Endothelial cell of umbilical vein (primary cell): Measurements from ENCODE around the gene FAM161A. TPM values are rescaled to one million over a fixed set of nuclear protein-coding genes. Genes with fewer than 3 reads are reported as not detected.

Experiments
- BruUV-seq: library from RNA; stranded (reverse); fragments of 400-500 nt; replicated peaks from 2 replicates; lab custom pipeline; 2021; lab: Mats Ljungman, UMichigan
- CTCF ChIA-PET: fragments of 300-600, 350-600 bp; sonication (Branson Sonifier 250); formaldehyde crosslinking; loops from one replicate; lab custom pipeline; 2021; ENCODE audit warnings: antibody characterized with exemption, inconsistent platforms; lab: Charles Lee
- POLR2A ChIA-PET: fragments of 300-600, 350-600 bp; sonication (Branson Sonifier 250); formaldehyde crosslinking; loops from one replicate; lab custom pipeline; 2021; ENCODE audit warnings: antibody characterized with exemption, inconsistent platforms; lab: Charles Lee
- DNase-seq: peaks from one replicate; pipeline ENCODE4 v3.0.0-alpha.2; 2011; ENCODE audit warnings: low read depth, low spot score
- FAIRE-seq: peaks from 2 replicates; lab custom pipeline; 2011; peaks lifted over from hg19 to GRCh38; lab: Jason Lieb, UNC
- H2AFZ ChIP-seq: 2 replicates; pipeline ENCODE4 v1.6.0; 2012; ENCODE audit warnings: low read depth, low read length, control low read depth, inconsistent platforms
- H3K27ac ChIP-seq: 2 replicates; pipeline ENCODE4 v1.5.1; 2011; ENCODE audit warnings: low read depth, mild to moderate bottlenecking, control low read depth, low read length, moderate library complexity; ENCODE audit not compliant: insufficient read depth
- H3K27me3 ChIP-seq, 2 experiments: 2 replicates each; pipeline versions ENCODE4 v1.6.0 to v1.6.1; 2011; ENCODE audit warnings: low read length in 2 of 2, mixed read lengths in 1 of 2; ENCODE audit not compliant: control insufficient read depth in 2 of 2, insufficient read depth in 2 of 2
- H3K36me3 ChIP-seq, 2 experiments: 2 replicates in 1 of 2; 3 replicates in 1 of 2; pipeline ENCODE4 v1.5.1; 2011; ENCODE audit warnings: low read length in 2 of 2, mild to moderate bottlenecking in 1 of 2, moderate library complexity in 1 of 2; ENCODE audit not compliant: control insufficient read depth in 2 of 2, insufficient read depth in 2 of 2; ENCODE audit errors: extremely low read depth in 1 of 2
- H3K4me1 ChIP-seq: 3 replicates; pipeline ENCODE4 v1.5.1; 2011; ENCODE audit warnings: mild to moderate bottlenecking, low read length; ENCODE audit not compliant: control insufficient read depth, insufficient read depth; ENCODE audit errors: extremely low read depth
- H3K4me2 ChIP-seq: 2 replicates; pipeline ENCODE4 v1.6.1; 2011; ENCODE audit warnings: low read length, control low read depth, mixed read lengths; ENCODE audit not compliant: insufficient read depth
- H3K4me3 ChIP-seq, 3 experiments: fragments of 200-600 bp in 1 of 3; sonication (generic), shearing (Covaris generic) in 1 of 3; replicated peaks in 1 of 3; 2 replicates each; pipeline ENCODE4 v1.5.1; 2011 to 2016; ENCODE audit warnings: control low read depth in 3 of 3, low read length in 3 of 3, mild to moderate bottlenecking in 2 of 3, inconsistent platforms in 1 of 3, low read depth in 1 of 3, moderate library complexity in 1 of 3; ENCODE audit not compliant: insufficient read depth in 1 of 3
- H3K79me2 ChIP-seq: 2 replicates; pipeline ENCODE4 v1.6.0; 2012; ENCODE audit warnings: low read length, inconsistent platforms; ENCODE audit not compliant: control insufficient read depth, insufficient read depth
- H3K9ac ChIP-seq: replicated peaks from 2 replicates; pipeline ENCODE3; 2011; ENCODE audit warnings: low read length, control low read depth; ENCODE audit not compliant: insufficient read depth; ENCODE audit errors: extremely low read depth
- H3K9me1 ChIP-seq: replicated peaks from 3 replicates; pipeline ENCODE4 v1.6.0; 2011; ENCODE audit warnings: mild to moderate bottlenecking, low read length; ENCODE audit not compliant: control insufficient read depth, insufficient read depth; ENCODE audit errors: extremely low read depth
- H3K9me3 ChIP-seq: replicated peaks from 2 replicates; pipeline ENCODE4 v1.5.1; 2012; ENCODE audit warnings: low read length, inconsistent platforms; ENCODE audit not compliant: control insufficient read depth, insufficient read depth
- H4K20me1 ChIP-seq: replicated peaks from 2 replicates; pipeline ENCODE3; 2011; ENCODE audit warnings: mild to moderate bottlenecking, low read length; ENCODE audit not compliant: control insufficient read depth, insufficient read depth; ENCODE audit errors: extremely low read depth
- EZH2 ChIP-seq: IDR thresholded peaks from 2 replicates; pipeline ENCODE4 v1.6.1; 2012; ENCODE audit warnings: borderline replicate concordance, low read depth, mild to moderate bottlenecking, moderate library complexity, low read length, inconsistent platforms; ENCODE audit not compliant: severe bottlenecking
- FOS ChIP-seq: IDR thresholded peaks from 2 replicates; pipeline ENCODE4 v1.6.1; 2011; ENCODE audit warnings: mild to moderate bottlenecking, low read length, moderate library complexity, borderline replicate concordance; ENCODE audit not compliant: insufficient read depth
- GATA2 ChIP-seq: IDR thresholded peaks from 2 replicates; pipeline ENCODE4 v1.7.0; 2011; ENCODE audit warnings: low read depth, mild to moderate bottlenecking, moderate library complexity, mixed read lengths, low read length; ENCODE audit not compliant: insufficient read length, insufficient read depth
- JUN ChIP-seq: IDR thresholded peaks from 2 replicates; pipeline ENCODE4 v1.6.1; 2011; ENCODE audit warnings: borderline replicate concordance, low read depth; ENCODE audit not compliant: insufficient read length, insufficient read depth
- MYC ChIP-seq: IDR thresholded peaks from one replicate; pipeline ENCODE4 v1.6.1; 2011; ENCODE audit warnings: mild to moderate bottlenecking, low read depth, low read length
- POLR2A ChIP-seq: IDR thresholded peaks from 2 replicates; pipeline ENCODE4 v1.6.1; 2012; ENCODE audit warnings: low read depth, mild to moderate bottlenecking, control low read depth, low read length
- POLR2AphosphoS5 ChIP-seq: IDR thresholded peaks from 2 replicates; pipeline ENCODE4 v1.6.1; 2012; ENCODE audit warnings: low read depth, mild to moderate bottlenecking, control low read depth, low read length, moderate library complexity; ENCODE audit not compliant: insufficient read depth
- dilution Hi-C: fragments of 300-500 bp; cut with MboI; formaldehyde crosslinking; loops from one replicate; pipeline ENCODE4 v1.15.0; 2019; ENCODE audit warnings: low sequenced_read_pairs; ENCODE audit not compliant: extremely low pct_ligation_motif_present
- intact Hi-C: fragments of 100-400 bp; cut with micrococcal nuclease; formaldehyde crosslinking; loops from one replicate; pipeline ENCODE4 v1.10.0; 2022
- polyA plus RNA-seq, 4 experiments: library from polyadenylated mRNA; depleted of rRNA in 3 of 4; stranded (reverse) in 3 of 4; unstranded in 1 of 4; fragments of >200 nt; gene quantifications; 2 replicates each; pipeline versions ENCODE4 v1.2.1 to v1.2.3, GENCODE V29; 2011 to 2012; ENCODE audit warnings: missing spikeins in 1 of 4
- total RNA-seq: library from RNA; stranded (reverse); gene quantifications from 2 replicates; pipeline ENCODE4 v1.2.3, GENCODE V29; 2021
- TF ChIP-seq, protein P1 (sequence below), 2 donors: IDR thresholded peaks; 1 replicate in 1 of 2; 2 replicates in 1 of 2; pipeline ENCODE4 v1.5.1; 2011; ENCODE audit warnings: low read length in 2 of 2, mild to moderate bottlenecking in 2 of 2, moderate library complexity in 2 of 2, control low read depth in 1 of 2, inconsistent platforms in 1 of 2, low read depth in 1 of 2; ENCODE audit not compliant: insufficient read depth in 1 of 2; ENCODE audit errors: extremely low read depth in 1 of 2
- TF ChIP-seq, protein P2 (sequence below): IDR thresholded peaks from 2 replicates; pipeline ENCODE4 v1.6.1; 2011; ENCODE audit not compliant: insufficient read depth, insufficient read length

Gene FAM161A
- total and polyA plus RNA-seq, 2 donors (not counting 3 experiments of a cell fraction or from before 2014, with no cell fraction given): 0.81 to 6.1 TPM

DNA sequence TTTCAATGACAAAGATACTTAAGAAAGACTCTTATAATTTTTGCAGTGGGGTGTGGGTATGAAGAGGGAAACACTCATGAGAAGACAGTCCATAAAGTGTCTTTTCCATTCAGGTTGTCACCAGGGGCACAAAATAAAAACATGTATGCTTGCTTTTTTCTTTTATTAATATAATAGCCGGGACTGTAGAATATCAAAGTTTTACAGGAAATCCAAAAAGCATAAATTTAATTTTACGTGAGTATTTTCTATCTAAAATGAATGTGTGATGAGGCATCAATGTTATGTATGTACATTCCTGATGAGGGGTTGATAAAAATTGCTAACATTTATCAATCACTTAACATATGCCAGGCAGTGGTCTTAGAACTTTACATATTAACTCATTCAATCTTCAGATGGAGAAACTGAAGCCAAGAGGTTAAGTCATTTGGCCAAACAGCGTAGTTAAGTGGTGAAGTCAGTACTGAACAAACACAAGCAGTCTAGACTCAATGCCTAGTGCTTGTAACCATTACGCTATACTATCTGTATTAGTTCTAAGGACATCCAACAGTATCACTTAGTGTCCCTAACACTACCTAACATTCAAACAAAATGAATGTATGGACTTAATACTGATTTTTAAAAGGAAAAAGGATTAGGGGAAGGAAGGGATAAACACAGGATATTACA, 23.8 kb upstream of the FAM161A start:
- H3K27me3 ChIP-seq: no peaks in the 10 kb centered on the region
- FAIRE-seq (no peak), DNase-seq (no peak)
- H3K9me1 ChIP-seq: no peaks in the 10 kb centered on the region
- no peak overlapping the region for H3K4me3 ChIP-seq
- H2AFZ ChIP-seq: no peak overlapping the region
- POLR2A ChIA-PET: no interaction called here
- no peak overlapping the region for H3K9ac ChIP-seq
- CTCF ChIA-PET: no interaction called here
- TF ChIP-seq, protein P1, sequence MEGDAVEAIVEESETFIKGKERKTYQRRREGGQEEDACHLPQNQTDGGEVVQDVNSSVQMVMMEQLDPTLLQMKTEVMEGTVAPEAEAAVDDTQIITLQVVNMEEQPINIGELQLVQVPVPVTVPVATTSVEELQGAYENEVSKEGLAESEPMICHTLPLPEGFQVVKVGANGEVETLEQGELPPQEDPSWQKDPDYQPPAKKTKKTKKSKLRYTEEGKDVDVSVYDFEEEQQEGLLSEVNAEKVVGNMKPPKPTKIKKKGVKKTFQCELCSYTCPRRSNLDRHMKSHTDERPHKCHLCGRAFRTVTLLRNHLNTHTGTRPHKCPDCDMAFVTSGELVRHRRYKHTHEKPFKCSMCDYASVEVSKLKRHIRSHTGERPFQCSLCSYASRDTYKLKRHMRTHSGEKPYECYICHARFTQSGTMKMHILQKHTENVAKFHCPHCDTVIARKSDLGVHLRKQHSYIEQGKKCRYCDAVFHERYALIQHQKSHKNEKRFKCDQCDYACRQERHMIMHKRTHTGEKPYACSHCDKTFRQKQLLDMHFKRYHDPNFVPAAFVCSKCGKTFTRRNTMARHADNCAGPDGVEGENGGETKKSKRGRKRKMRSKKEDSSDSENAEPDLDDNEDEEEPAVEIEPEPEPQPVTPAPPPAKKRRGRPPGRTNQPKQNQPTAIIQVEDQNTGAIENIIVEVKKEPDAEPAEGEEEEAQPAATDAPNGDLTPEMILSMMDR (IDR thresholded peaks at IDR 0.05; ENCODE audit: extremely low read depth in 1 of 2, insufficient read depth in 1 of 2, low read depth in 1 of 2, low read length in 2 of 2): no peak
- TF ChIP-seq JUN: no peak
- no peak for TF ChIP-seq POLR2AphosphoS5
- no peak for TF ChIP-seq EZH2
- no peak for TF ChIP-seq FOS
- TF ChIP-seq, protein P2, sequence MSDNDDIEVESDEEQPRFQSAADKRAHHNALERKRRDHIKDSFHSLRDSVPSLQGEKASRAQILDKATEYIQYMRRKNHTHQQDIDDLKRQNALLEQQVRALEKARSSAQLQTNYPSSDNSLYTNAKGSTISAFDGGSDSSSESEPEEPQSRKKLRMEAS: no peak
- TF ChIP-seq MYC: no peak
- no peak for TF ChIP-seq GATA2
- no peak for TF ChIP-seq POLR2A
- peaks cover 21 to 41% of the 10 kb centered on the region in 2 experiments for H3K36me3 ChIP-seq
- no TSS peak for BruUV-seq
- dilution Hi-C loops (no loop called here), intact Hi-C loops (no loop called here)
- peaks cover 27% of the 10 kb centered on the region for H3K79me2 ChIP-seq
- no peak overlapping the region for H3K27ac ChIP-seq
- H3K4me1 ChIP-seq: no peaks in the 10 kb centered on the region
- H3K9me3 ChIP-seq: no peaks in the 10 kb centered on the region
- no peak overlapping the region for H3K4me2 ChIP-seq
- no peaks in the 10 kb centered on the region for H4K20me1 ChIP-seq
